ENCODE results near the gene MSX1.
"Not testable (repeated sequence)": the region's sequence is repeated elsewhere in the genome, so short reads cannot be mapped to it uniquely, and the experiment has no call there.

The MSX1 gene

DNA sequence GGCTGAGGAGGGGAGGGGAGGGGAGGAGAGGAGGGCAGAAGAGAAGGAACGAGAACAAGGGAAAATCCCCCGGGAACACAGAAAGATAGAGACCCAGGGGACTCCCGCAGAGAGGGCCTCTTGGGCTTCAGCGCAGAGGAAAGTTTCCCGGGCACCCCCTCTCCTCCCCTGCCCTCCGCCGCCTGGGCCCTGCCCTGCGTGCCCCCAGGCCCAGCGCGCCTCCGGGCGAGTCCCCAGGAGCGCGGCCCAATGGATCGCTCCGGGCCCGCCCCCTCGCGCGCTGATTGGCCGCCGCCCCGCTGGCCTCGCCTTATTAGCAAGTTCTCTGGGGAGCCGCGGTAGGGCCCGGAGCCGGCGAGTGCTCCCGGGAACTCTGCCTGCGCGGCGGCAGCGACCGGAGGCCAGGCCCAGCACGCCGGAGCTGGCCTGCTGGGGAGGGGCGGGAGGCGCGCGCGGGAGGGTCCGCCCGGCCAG lies at the start of gene MSX1:
MSX1 (plus strand) TSS at position 341 of the 474 bp plus-strand sequence. CDS start 235 bp downstream, outside the sequence.
- in situ Hi-C loops (cut with HindIII; ENCODE audit: low sequenced_read_pairs): no loop called here

DNA sequence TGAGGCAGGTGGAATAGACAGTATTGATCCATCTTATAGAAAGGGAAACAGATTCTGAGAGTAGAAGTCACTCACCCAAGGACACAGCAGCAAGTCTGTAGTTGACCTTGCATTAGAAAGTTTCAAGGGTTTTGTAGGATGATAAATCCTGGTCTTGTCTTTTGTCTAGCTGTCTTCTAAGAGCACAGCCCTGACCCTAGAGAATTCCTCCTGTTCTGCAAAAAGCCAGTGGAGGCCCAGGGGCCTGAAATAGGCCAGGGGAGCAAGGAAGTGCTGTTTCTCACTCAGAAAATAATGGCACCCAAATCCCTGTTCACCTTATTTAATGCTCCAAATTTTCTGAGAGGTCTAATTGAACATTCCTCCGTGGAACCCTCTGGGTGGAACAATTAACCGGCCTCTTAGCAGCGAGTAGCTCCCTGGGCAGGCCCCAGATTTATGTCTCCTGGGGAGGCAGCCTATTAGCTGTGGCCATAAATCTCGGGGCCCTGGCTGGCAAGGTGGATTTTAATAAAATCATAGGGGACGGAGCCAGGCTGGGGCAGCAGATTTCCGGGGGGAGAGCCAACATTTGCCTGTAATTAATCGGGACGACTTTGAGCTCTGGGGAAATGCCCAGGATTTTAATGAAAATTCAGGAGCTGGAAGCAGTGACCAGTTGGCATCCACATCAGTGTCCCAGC lies 49.2 kb upstream of the MSX1 start:
- in situ Hi-C loops (cut with HindIII; ENCODE audit: low sequenced_read_pairs): no loop called here

- in situ Hi-C loops (cut with HindIII; ENCODE audit: low sequenced_read_pairs): no loop called here
Observed at GRCh38 chr4:4810778-4811177, 48.7 kb upstream of the MSX1 start.

DNA sequence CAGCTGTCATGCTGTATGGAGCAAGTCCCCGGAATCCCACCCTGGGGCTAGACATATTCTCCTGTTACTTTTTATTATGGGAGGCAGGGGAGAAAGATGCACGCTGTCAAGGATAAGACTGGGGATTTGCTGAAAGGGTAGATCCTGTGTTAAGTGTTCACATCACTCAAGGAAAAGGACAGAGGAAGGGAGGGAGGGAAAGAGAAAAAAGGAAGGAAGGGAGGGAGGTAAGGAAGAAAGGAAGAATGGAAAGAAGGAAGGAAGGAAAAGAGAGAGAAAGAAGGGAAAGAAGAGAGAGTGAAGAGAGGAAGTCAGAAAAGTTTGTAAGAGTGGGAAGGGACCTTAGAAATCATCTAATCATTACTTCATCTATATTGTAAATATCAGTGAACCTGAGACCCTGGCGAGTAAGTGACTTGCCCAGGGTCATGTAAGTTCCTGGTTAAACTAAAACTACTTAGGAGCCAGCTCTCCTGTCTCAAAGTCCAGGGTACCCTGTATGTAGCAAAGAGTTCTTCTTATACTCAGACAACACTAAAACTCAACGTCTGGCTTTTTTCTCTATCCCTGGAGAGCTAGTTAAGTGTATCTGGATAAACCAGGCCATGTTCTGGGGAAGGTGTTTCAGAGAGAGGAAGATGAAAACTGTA lies 47.2 kb upstream of the MSX1 start:
- in situ Hi-C loops (cut with HindIII; ENCODE audit: low sequenced_read_pairs): no loop called here

- in situ Hi-C loops (cut with HindIII; ENCODE audit: low sequenced_read_pairs): no loop called here
Observed at GRCh38 chr4:4818415-4819212, 40.9 kb upstream of the MSX1 start.

- in situ Hi-C loops (cut with HindIII; ENCODE audit: low sequenced_read_pairs): no loop called here
Observed at GRCh38 chr4:4819213-4819606, 40.3 kb upstream of the MSX1 start.

GRCh38 chr4:4820261-4820660 lies 39.2 kb upstream of the MSX1 start:
- in situ Hi-C loops (cut with HindIII; ENCODE audit: low sequenced_read_pairs): no loop called here

DNA sequence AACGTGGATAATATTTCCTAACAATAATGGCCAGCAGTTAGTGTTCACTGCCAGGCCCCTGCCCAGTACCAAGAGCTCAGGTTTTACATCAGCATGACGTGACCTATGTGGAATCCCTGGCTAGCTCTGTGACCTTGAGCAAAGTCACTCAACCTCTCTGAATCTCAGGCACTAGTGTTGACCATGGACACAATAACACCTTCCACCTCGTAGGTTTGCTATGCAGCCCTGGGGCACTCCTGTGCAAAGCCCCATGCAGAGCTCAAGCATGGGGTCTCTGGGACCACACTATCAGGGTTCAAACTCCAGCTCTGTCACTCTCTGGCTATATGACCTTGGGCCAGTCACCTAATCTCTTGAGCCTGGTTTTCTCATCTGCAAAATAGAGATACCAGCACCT lies 38.7 kb upstream of the MSX1 start:
- in situ Hi-C loops (cut with HindIII; ENCODE audit: low sequenced_read_pairs): no loop called here

DNA sequence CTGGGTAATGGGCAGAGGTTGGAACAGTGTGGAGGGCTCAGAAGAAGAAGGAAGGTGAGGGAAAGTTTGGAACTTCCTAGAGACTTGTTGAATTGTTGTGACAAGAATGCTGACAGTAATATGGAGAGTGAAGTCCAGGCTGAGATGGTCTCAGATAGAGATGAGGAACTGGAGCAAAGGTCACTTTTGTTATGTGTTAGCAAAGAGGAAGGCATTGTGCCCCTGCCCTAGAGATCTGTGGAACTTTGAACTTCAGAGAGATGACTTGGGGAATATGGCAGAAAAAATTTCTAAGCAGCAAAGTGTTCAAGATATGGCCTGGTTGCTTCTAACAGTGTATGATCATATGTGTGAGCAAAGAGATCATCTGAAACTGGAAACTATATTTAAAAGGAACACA lies 37.9 kb upstream of the MSX1 start:
- in situ Hi-C loops (cut with HindIII; ENCODE audit: low sequenced_read_pairs): no loop called here

DNA sequence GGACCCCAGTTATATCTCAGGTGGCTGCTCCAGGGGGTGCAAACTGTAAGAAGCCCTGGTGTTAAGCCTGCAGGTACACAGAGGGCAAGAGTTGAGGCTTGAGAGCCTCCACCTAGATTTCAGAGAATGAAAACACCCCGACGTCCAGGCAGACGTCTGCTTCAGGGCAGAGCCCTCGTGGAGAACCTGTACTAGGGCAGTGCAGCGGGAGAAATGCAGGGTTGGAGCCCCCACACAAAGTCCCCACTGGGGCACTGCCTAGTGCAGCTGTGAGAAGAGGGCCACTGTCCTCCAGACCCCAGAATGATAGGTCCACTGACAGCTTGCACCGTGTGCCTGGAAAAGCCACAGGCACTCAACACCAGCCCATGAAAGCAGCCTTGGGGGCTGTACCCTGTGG lies 37.2 kb upstream of the MSX1 start:
- in situ Hi-C loops (cut with HindIII; ENCODE audit: low sequenced_read_pairs): not testable (repeated sequence)

DNA sequence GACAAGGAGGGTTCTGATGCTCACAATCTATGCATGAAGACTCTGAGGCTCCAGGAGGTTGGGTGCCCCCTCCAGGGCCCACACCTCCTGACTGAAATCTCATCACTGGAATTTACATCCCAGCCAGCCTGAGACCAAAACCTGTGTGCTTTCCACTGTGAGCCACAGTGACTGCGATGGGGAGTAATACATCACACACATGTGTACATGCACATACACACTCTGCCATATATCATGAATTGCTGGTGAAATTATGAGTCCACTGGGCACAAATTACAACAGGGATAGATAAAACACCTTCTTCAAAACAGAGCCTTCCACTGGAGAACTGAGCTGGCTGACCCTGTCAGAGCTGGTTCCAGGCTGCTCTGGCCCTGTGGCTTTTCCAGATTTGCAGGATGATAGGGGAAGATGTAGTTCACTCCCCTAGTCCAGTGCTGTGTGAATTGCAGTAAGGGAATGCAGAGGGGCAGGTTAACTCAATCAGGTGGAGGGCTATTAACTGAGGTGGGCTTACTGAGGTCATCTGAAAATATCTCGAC lies 35.8 kb upstream of the MSX1 start:
- in situ Hi-C loops (cut with HindIII; ENCODE audit: low sequenced_read_pairs): no loop called here

DNA sequence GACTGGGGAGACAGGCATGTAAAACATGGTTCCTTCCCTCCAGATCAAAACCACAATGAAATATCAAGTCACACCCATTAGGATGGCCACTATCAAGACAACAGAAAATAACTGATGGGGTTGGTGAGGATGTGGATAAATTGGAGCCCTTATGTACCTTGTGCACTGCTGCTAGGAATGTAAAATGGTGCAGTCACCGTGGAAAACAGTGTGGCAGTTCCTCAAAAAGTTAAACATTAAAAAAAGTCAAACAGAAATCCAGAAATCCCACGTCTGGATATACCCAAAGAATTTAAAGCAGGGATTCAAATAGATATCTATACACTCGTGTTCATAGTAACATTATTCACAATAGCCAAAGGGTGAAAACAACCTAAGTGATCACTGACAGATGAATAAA lies 35.2 kb upstream of the MSX1 start:
- in situ Hi-C loops (cut with HindIII; ENCODE audit: low sequenced_read_pairs): no loop called here

DNA sequence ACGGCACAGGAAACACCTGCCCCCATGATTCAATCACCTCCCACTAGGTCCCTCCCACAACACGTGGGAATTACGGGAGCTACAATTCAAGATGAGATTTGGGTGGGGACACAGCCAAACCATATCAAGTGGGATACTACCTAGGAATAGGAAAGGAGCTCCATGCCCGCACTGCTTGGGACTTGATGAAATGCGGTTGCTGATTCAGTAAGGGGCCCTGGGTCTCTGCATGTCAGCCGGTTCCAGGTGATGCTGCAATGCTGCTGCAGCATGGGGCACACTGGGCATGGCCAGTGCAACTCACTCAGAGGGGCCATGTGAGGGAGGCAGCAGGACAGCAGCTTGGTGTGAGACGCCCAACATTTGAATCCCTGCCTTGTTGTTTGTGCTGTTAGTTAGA lies 34.0 kb upstream of the MSX1 start:
- in situ Hi-C loops (cut with HindIII; ENCODE audit: low sequenced_read_pairs): no loop called here

DNA sequence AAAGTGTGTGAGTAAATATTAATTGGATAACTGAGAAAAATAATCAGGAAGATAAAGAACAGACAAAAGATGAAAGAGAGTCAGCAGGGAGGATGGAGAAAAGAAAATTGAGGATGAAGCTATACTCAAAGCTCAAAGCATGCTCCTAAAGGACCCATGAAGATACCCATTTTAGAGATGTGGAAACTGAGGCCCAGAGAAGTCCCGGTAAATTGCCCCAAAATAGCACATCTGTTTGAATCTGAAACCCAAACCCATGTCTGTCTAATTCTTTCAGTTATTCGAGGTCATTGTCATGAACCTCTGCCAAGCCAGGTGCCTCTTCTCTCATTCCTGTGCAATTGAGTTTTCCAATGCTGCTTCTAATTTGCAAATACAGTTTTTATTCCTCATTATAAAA lies 29.6 kb upstream of the MSX1 start:
- in situ Hi-C loops (cut with HindIII; ENCODE audit: low sequenced_read_pairs): no loop called here

GRCh38 chr4:4831266-4831665 lies 28.2 kb upstream of the MSX1 start:
- in situ Hi-C loops (cut with HindIII; ENCODE audit: low sequenced_read_pairs): no loop called here

DNA sequence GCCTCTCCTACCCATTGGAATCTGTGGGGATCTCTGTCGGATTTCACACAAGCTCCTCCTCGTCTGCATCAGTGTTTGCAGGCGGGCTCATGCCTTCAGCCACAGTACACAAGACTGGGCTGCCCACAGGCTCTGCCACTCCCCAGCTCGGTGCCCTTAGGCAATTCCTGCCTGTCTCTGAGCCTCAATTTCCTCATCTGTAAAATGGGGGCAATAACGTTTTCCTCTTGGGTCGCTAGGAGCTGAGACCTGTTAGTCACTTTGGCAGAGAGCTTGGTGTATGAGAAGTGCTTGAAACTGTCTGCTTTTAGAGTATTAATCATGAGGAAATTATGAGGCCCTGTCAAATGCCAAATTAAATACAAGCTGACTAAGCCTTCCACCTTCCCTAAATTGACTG lies 27.6 kb upstream of the MSX1 start:
- in situ Hi-C loops (cut with HindIII; ENCODE audit: low sequenced_read_pairs): no loop called here

- in situ Hi-C loops (cut with HindIII; ENCODE audit: low sequenced_read_pairs): no loop called here
Observed at GRCh38 chr4:4836044-4836443, 23.4 kb upstream of the MSX1 start.

GRCh38 chr4:4837316-4837715 lies 22.1 kb upstream of the MSX1 start:
- in situ Hi-C loops (cut with HindIII; ENCODE audit: low sequenced_read_pairs): no loop called here

DNA sequence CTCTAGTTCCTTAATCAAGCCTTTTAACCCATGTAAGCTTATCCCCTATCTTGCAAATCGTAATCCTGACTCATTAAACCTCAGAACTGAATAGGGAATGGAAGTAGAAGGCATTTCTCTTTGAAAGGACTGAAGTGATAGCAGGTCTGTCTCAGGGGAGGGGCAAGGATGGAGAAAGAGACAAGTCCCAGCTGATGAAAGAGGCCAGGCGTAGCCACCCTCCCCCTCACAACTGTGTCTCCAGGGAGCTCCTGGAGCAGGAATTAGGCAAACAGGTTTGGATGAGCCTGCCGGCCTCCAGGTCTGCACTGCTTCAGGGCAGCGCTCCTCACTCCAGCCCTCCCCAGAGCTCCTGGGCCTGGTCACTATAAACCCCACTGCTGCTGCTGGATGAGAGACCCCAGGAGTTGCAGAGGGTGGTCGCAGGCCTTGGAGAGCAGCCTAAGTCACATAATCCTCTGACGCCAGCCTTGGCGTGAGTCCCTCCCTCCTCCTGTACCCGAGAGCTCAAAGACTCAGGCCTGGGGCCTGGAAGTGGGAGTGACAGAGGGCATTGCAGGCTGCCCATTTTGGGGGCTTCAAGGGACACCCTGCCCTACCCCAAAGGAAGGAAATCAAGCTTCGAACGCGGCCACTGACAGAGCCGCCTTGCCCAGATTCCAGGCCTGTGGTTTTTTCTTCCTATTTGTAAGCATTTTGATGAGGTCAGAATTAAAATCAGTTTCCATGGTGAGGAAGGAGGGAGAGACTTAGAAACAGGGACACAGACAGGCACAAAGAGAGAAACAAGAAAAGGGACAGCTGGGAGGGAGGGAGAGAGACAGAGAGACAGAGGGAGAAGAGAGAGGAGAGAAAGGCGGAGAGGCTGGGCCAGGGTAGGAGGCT lies 21.2 kb upstream of the MSX1 start:
- in situ Hi-C loops (cut with HindIII; ENCODE audit: low sequenced_read_pairs): no loop called here

DNA sequence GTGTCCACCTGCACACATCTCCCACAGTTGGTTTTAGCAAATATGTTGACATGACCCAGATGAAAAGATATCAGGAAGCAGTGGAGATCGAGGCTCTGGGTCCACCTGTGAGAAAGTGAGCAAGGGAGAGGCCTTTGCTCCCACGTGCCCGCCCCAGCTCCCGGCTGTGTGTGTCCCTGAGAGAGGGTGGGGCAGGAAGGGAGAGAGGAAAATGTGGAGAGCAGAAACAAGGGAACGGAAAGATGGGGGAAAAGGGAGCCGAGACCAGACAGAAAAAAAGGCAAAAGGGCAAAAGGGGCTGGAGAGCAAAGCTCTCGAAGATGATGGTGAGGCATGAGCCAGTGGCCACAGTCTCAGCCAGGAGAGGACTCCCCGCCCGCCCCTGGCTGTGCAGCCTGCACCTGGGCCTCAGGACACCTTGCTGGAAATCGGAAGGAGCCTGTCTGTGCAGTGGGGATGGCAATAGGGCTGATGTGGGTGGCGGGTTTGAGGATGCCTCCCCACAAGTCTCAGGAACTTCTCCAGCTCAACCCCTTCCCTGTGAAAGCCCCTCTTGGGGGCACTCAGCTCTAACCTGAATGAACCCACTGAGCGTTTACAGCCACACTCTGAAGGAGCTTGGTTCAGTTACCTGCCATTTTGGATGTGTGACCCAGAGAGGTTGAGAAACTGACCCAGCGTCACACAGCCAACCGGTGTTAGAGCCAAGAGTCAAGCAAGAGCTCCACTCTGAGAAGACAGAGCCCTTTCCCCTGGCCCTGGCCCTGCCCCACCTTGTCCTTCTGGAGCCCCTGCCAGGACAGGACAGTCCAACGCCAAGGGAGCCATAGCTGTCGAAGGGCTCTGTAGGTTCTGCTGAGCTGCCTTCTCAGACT lies 20.3 kb upstream of the MSX1 start:
- in situ Hi-C loops (cut with HindIII; ENCODE audit: low sequenced_read_pairs): no loop called here

All from DLD1 (cell line).